Activated naive CD4-positive, alpha-beta T cell treated with anti-CD3 and anti-CD28 coated beads, Interleukin-2, amount 50 U/mL, for 16 hours (primary cell): ENCODE results near the gene ERCC1.
A peak's percentile ranks its signal among the peaks of the same experiment; 100 is the strongest.

Experiments used
- DNase-seq: peaks from one replicate; pipeline ENCODE4 v3.0.0-alpha.2; 2020

The ERCC1 gene

GRCh38 chr19:45403781-45404556 is 19.7 kb downstream of the ERCC1 start:
- DNase-seq, result peak; percentile 63

GRCh38 chr19:45403272-45403671 is 20.4 kb downstream of the ERCC1 start:
- no peak for DNase-seq

- DNase-seq, result peak; percentile 41
Measured at GRCh38 chr19:45402298-45403061, 21.2 kb downstream of the ERCC1 start.

- no peak for DNase-seq
Measured at GRCh38 chr19:45401815-45402214, 21.9 kb downstream of the ERCC1 start.

- DNase-seq, result no peak
Measured at GRCh38 chr19:45400192-45400591, 23.5 kb downstream of the ERCC1 start.

GRCh38 chr19:45395821-45396617 is 27.7 kb downstream of the ERCC1 start:
- no peak for DNase-seq

GRCh38 chr19:45391871-45392665 is 31.6 kb downstream of the ERCC1 start:
- no peak for DNase-seq

- no peak for DNase-seq
Measured at GRCh38 chr19:45391346-45391745, 32.4 kb downstream of the ERCC1 start.

- no peak for DNase-seq
Measured at GRCh38 chr19:45385392-45386221, 38.1 kb downstream of the ERCC1 start.

GRCh38 chr19:45382426-45382825 is 41.3 kb downstream of the ERCC1 start:
- no peak for DNase-seq

GRCh38 chr19:45380107-45380506 is 43.6 kb downstream of the ERCC1 start:
- DNase-seq, result no peak

- no peak for DNase-seq
Measured at GRCh38 chr19:45376045-45376724, 47.5 kb downstream of the ERCC1 start.

- DNase-seq, result peak; percentile 100
Measured at GRCh38 chr19:45370410-45371204, 53.1 kb downstream of the ERCC1 start, which contains the start of gene ERCC2. Gene ERCC2, minus strand, starts transcription at chr19:45370573. Its CDS starts 33 bp downstream, at chr19:45370540.

- DNase-seq, result no peak
Measured at GRCh38 chr19:45368737-45369340, 54.9 kb downstream of the ERCC1 start.

- no peak for DNase-seq
Measured at GRCh38 chr19:45368127-45368526, 55.6 kb downstream of the ERCC1 start.

- no peak for DNase-seq
Measured at GRCh38 chr19:45364696-45365095, 59.0 kb downstream of the ERCC1 start.

GRCh38 chr19:45363861-45364459 is 59.8 kb downstream of the ERCC1 start:
- no peak for DNase-seq

GRCh38 chr19:45362291-45362690 is 61.4 kb downstream of the ERCC1 start:
- DNase-seq, result no peak

- DNase-seq, result no peak
Measured at GRCh38 chr19:45361608-45362007, 62.1 kb downstream of the ERCC1 start.
